HG02870 (cell line): ENCODE measurements around the gene KRT82.
"Not testable (repeated sequence)": the region's sequence is repeated elsewhere in the genome, so short reads cannot be mapped to it uniquely, and the experiment has no call there.

ENCODE experiments used
- ATAC-seq: cut with Tn5 transposase; IDR thresholded peaks from one replicate; pipeline ENCODE4 v1.9.1; 2021; ENCODE audit warnings: mild to moderate bottlenecking, moderate library complexity; ENCODE audit not compliant: unreplicated experiment

KRT82 gene

DNA sequence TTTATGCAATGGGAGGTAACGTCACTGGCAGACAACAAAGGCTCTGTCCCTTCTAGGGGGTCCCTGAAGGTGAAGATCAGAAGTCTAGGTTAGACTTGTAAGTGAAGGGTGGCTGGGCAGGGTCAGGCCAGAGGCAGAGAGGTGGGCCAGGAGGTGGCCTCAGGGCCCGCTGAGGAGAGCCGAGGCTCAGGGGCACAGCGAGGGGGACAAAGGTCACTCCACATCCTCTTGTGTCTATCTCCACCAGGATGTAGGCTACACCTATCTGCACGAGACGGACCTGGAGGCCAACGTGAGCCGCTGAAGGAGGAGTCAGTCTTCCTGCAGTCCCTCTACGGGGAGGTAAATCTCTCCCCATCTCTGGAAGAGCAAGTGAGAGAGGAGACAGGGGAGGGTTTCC lies 59.1 kb downstream of the KRT82 start:
- no peak for ATAC-seq

DNA sequence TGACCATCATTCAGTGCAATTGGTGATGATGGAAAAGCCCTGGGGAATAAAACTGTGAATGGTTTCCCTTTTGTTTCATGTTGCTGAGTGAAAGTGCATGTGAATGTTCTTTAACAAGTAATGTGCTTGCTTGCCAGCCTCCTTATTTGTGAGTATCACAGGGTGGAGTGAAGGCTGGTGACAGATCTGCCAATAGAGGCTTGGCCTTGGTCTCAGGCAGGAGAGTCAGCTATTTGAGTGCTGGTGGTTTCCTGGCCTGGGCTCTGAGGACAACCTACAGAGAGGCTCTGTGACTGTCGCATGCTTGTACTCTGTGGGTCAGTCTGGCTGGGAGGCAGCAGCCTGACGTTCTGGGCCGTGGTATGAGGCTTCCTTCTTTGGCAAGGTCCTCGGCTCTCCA lies 59.5 kb downstream of the KRT82 start:
- ATAC-seq = no peak

DNA sequence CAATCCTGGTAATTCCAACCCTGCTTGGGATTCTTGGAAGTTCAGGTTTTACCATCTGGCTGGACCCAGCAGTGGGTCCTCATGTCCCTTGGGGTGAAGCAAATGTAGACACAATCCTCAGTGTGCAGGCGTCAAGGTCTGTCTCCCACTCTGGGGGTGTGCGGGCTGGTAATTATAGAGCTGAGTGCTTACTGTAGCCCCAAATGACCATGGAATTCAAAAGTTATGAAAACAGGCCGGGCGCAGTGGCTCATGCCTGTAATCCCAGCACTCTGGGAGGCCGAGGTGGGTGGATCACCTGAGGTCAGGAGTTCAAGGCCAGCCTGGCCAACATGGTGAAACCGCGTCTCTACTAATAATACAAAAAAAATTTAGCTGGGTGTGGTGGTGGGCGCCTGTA lies 61.1 kb downstream of the KRT82 start:
- not testable (repeated sequence) for ATAC-seq

DNA sequence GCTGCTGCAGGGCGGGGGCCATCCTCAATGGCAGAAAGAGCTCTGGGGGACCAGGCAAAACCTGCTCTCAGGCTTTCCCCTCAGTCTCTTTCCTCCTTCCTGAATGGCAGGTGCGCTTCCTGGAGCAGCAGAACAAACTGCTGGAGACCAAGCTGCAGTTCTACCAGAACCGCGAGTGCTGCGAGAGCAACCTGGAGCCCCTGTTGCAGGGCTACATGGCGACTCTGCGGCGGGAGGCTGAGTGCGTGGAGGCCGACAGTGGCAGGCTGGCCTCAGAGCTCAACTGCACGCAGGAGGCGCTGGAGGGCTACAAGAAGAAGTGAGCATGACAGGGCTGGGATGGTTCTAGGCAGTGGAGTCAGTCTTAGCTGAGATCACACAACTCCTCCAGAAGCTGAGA lies 62.0 kb downstream of the KRT82 start:
- no peak for ATAC-seq
